Left colon (tissue), 2 donors: ENCODE measurements around the gene DGKD. TPM values are rescaled to one million over a fixed set of nuclear protein-coding genes. Genes with fewer than 3 reads are reported as not detected.
A peak's percentile ranks its signal among the peaks of the same experiment; 100 is the strongest.

Experiments
- ATAC-seq: fragments of 200-7000 bp; cut with Tn5 transposase; one replicate; pipeline ENCODE4 v1.9.1; 2020; ENCODE audit warnings: mild to moderate bottlenecking, moderate library complexity
- DNase-seq, 2 donors: peaks; one replicate each; pipeline ENCODE4 v3.0.0-alpha.2; 2020
- intact Hi-C, 2 donors: fragments of 100-400 bp; cut with DNase I in 1 of 2; cut with micrococcal nuclease in 1 of 2; formaldehyde crosslinking; loops; one replicate each; pipeline versions ENCODE4 v1.11.2 to v1.14.0; 2022; cut with DNase I, micrococcal nuclease
- total RNA-seq, 2 donors: library from RNA; stranded (reverse); fragmentation: NEBNext Ultra II Directional; extraction: Animal tissue kit (Norgen Biotek cat#: 25700); gene quantifications; one replicate each; pipeline ENCODE4 v1.2.1, GENCODE V29; 2021
- donor health status: DM: no; HTN: no; CAD: no.
- donor health status: DM: yes; HTN: yes; CAD: no.

Gene DGKD
- total RNA-seq, 2 donors from 2014 or later = 91.3 to 93.2 TPM

DNA sequence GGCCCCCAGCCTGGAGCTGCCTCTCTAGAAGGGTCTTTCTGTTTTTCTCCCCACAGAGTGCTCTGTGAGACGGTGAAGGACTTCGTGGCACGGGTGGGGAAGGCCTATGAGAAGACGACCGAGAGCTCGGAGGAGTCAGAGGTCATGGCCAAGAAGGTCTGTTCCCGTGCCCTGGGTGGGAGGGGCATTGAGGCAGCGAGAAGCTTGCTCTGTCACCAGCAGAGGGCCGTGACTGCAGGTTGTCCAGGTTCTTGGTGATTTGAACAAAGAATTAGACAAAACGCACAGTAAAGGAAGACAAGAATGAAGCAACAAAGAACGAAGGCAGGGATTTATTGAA lies 93.9 kb downstream of the DGKD start:
- intact Hi-C loops = no loop called here
- no peak for ATAC-seq

GRCh38 chr2:233448575-233448974 lies 94.3 kb downstream of the DGKD start:
- peak in 1 of 2 donors; percentile 17 for DNase-seq
- ATAC-seq = peak; percentile 20
- intact Hi-C loops = no loop called here

More for the DNA sequence above, 93.9 kb downstream of the DGKD start:
- DNase-seq = peak in 1 of 2 donors; percentile 16

DNA sequence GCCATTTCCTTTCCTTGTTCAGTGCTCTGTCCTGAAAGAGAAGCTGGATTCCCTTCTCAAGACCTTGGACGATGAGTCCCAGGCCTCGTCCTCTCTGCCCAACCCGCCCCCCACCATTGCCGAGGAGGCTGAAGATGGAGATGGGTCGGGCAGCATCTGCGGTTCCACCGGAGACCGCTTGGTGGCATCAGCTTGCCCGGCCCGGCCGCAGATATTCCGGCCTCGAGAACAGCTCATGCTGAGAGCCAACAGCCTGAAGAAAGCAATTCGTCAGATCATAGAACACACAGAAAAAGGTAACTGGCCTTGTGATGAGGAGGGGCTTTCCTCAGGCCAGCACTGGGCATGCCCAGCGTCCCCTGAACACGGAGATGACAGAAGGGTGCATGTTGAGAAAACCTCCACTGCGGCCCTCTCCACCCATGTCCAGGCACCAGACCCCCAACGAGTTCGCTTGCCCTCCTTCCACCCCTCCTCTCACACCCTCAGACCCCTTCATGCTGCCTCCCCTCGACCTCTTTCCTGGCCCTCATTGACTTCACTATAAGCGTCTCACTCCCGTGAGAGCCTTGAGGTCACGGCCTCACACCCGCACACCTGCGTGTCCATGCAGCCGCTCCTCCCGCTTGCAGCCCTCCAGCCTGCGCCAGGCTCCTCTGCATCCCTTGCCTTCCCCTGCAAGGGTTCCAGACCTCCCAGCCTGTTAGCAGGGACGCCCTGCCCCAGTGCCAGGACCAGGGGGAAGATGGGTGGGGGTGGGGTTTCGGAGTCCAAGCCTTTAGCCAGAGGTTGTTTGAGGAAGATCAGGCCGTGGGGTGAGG lies 95.0 kb downstream of the DGKD start:
- intact Hi-C loops = no loop called here
- DNase-seq (peak; percentile 26 to 47), ATAC-seq (peak; percentile 60)

DNA sequence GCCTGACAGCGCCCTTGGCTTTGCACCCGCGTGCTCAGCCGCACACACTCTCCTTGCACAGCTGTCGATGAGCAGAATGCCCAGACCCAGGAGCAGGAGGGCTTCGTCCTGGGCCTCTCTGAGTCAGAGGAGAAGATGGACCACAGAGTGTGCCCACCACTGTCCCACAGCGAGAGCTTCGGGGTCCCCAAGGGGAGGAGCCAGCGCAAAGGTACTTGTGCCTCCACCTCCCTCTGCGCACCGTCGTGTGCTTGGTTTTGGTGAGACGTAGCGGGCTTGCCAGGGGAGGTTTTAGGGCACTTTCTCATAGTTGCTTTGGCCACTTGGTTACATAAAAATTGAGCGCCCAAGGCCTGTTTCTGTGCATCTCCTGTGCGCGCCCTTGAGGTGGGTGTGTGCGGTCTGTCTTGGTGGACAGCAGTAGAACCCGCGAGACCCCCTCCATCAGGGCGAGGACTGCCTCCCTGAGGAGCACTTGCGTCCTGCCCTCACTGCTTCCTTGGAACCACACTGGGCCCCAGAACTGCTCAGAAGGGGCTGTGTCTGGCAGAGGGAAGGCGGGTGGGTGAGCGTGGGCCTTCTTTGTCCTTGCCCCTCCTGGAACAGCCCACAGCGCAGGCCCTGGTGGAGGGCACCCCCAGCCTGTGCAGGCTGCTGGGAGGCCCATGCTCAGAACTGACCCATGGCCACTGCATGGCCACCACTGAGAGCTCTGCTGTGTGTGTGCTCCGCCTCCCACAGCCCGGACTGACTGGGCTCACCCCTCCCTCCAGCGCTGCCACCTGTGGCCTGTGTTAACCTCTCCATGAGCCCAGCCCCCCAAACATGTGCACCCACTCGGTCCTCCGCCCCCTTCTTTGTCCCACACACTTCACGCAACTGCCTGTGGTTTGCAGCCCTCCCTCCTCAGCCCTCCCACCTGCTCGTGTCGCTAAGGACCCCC lies 95.9 kb downstream of the DGKD start:
- ATAC-seq (no peak), DNase-seq (peak in 1 of 2 donors; percentile 19)
- intact Hi-C loops = no loop called here

DNA sequence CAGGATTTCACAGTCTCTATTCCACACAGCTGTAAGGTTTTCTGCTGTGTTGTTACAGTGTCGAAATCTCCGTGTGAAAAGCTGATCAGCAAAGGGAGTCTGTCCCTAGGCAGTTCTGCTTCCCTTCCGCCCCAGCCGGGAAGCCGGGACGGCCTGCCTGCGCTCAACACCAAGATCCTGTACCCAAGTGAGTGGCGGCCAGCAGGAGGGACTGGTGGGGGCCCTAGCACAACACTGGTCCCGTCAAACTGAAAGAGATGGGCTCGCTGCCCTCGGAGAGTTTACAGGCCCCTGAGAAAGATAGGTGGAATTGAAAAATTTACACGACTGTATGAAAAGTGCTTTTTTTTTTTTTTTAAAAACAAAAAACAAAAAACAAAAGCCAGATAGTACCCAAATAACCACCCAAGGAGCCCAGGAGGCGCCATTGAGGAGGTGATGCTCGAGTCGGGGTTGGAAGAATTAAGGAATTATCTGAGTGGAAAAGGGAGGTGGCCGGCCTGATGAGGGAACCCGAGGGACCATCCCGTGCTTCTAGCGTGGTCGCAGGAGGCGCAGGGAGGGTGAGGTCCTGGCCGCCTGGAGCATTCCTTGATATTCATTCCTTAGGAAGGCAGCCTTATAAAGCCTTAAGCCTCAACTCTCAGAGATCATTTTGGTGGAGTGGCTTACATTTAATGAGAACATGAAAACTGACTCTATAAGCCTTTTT lies 96.7 kb downstream of the DGKD start:
- ATAC-seq (no peak), DNase-seq (peak in 1 of 2 donors; percentile 12)
- intact Hi-C loops = no loop called here

- ATAC-seq = no peak
- intact Hi-C loops = no loop called here
- DNase-seq = no peak
Measured at GRCh38 chr2:233451950-233452349, 97.7 kb downstream of the DGKD start.

DNA sequence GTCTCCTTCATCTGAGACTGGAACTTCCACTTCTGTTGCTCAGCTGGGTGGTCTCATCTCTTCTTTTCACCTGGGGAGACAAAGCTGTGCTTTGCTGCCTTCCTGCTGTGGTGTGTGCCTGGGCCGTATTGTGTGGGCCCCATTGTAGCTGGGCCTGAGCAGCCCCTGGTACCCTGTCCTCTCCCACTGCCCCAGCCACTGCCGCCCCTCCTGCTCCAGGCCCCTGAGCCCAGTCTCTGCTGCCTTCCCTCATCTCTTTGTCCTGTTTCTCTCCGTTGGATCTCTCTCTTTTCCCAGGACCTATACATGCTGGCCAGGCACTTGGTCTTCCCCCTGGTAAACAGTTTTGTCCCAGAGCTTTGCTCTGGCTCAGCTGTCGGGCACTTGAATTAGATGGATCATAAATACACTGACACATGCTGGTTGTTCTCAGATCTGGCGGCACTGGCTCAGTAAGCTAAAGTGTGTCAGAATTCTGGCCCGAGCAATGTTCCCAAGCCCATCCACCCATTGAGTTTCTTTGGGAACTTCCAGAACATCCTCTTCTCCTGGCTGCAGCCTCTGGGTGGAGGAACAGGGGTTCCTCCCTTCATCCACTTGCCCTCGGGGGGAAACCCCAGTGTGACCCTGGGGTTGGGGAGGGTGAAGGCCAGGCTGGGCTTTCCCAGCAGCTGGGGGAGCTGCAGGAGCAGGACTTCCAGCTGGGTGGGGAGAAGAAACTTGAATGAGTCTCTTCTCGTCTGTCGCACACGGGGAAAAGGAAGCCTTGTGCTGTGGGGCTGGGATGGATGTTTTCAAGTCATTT lies 99.0 kb downstream of the DGKD start:
- DNase-seq = peak in 1 of 2 donors; percentile 22
- ATAC-seq = no peak
- intact Hi-C loops = no loop called here

DNA sequence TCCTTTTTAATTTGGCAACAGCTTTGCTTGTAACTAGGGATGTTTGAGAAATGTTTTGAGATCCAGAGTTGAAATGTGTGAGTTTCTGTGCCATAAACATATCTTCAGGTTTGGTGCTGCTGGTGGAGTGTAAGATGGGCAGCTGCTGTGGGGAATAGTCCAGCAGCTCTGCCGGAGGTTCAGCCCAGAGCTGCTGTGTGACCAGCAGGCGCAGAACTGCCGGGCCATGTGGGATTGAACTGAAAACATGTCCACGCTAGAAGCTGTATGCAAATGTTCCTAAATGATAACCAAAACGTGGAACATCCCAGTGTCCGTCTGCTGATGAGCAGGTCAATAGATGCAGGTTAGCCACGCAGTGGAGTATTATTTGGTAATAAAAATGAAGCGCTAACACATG lies 99.6 kb downstream of the DGKD start:
- ATAC-seq (no peak), DNase-seq (peak in 1 of 2 donors; percentile 10)
- intact Hi-C loops = no loop called here

- DNase-seq = no peak
- no peak for ATAC-seq
- intact Hi-C loops = no loop called here
Measured at GRCh38 chr2:233455006-233455405, 100.7 kb downstream of the DGKD start.

DNA sequence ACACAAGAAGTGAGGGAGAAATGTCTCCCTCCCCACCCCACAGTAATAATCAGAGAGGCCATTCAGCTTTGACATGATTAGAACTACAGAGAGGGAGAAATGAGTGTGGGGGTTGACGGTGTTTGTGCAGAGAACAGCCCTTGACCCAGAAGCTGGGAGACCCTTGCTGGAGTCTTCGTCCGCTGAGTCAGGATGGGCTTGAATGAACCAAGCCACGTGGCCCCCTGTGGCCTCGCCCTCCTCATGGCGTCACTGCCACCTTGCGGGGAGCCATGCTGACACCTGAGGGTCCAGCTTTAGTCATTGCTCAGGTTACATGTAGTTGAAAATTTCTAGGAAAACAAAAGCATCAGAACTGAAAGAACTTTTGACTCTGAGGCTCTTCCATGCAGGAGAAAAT lies 101.2 kb downstream of the DGKD start:
- intact Hi-C loops = no loop called here
- no peak for DNase-seq

GRCh38 chr2:233456111-233456510 lies 101.8 kb downstream of the DGKD start:
- intact Hi-C loops = no loop called here
- ATAC-seq (no peak), DNase-seq (no peak)

More for the DNA sequence above, 101.2 kb downstream of the DGKD start:
- no peak for ATAC-seq

DNA sequence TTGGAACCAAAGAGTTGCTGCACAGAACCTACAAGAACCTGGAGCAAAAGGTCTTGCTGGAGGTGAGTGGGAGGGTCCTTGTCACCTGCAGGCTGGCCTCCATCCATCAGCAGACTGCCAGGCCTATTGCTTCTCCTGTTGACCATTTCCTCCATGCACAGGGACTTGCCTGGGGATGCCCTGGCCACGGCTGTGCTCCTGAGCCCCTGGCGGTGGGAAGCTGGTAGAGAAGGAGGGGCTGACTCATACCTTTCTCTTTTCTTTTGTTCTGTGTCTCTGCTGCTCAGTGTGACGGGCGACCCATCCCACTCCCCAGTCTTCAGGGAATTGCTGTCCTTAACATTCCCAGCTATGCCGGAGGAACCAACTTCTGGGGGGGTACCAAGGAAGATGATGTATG lies 102.6 kb downstream of the DGKD start:
- no peak for ATAC-seq
- intact Hi-C loops = no loop called here

DNA sequence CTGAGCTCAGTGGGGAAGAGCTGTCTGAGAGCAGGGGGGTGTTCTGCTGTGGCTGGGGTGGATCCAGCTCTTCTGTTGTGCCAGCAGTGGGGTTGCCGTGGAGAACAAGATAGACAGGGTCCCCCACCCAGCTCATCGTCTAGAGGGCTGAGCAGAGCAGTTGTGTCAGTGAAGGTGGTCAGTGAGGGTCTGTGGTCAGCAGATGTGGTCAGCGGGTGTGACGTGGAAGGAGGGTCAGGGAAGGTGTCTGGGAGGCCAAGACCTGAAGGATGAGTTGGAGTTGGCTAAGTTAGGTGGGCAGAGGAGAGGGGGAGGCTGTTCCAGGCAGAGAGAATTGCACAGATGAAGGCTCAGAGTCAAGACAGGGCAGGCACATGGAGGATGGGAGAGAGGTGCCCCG lies 103.1 kb downstream of the DGKD start:
- no peak for DNase-seq
- intact Hi-C loops = no loop called here
- ATAC-seq = no peak

More for the DNA sequence above, 102.6 kb downstream of the DGKD start:
- DNase-seq = no peak

DNA sequence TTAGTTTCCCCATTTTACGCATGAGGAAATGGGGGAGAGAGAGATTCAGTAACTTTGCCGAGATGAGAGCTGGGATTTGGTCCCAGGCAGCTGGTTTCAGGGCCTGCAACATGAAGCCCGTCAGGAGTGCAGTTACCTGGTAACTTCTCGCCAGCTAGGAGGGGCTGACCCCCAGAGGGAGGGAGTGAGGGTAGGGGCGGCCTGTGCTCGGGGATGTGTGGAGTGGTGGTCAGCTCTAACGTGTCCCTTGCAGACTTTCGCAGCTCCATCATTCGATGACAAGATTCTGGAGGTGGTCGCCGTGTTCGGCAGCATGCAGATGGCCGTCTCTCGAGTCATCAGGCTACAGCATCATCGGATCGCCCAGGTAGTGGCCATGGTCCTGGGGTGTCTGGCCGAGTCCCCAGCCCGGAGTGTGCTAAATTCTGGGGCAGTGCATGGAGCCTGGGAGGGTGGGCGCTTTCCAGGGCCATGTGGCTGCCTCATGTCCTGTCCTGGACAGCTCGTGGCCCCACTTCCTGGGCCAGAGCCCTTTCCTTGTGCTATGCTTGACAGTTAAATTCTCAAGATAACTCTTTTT lies 103.8 kb downstream of the DGKD start:
- no peak for ATAC-seq
- intact Hi-C loops = no loop called here
- no peak for DNase-seq

DNA sequence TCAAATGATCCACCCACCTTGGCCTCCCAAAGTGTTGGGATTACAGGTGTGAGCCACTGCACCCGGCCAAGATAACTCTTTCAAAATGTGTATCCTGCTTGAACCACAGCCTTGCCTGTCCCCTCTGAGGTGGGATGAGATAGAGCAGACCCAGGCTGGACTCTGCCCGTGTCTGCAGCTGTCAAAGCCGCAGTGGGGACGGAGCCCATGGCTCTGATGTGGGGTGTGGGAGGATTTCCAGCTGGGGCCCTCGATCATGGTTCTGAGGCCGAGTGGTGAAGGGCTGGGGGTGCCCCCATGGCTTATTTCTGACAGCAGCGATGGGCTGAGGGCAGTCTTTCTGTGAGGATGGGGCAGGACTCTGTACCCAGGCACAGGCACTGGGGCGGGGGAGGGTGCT lies 104.5 kb downstream of the DGKD start:
- intact Hi-C loops = no loop called here
- DNase-seq (no peak), ATAC-seq (no peak)

DNA sequence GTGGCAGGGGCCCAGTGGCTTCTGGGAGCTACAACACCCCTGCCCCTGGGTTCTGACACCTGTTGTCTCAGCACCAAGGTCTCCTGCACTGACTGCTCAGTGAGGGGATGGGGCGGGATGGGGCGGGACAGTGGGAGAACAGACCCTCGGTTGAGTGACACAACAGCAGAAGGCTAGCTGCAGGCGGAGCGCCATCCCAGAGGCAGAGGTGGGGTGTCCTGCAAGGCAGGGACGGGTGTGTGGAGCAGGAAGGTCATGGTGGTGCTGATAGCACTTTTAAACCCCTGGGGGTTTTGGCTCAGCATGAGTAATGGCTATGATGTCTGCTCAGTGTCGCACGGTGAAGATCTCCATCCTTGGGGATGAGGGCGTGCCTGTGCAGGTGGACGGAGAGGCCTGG lies 105.1 kb downstream of the DGKD start:
- intact Hi-C loops = no loop called here
- DNase-seq (no peak), ATAC-seq (no peak)

GRCh38 chr2:233460726-233461441 lies 106.6 kb downstream of the DGKD start:
- intact Hi-C loops = no loop called here
- DNase-seq (peak in 1 of 2 donors; percentile 39), ATAC-seq (peak; percentile 81)

GRCh38 chr2:233461481-233461891 lies 107.2 kb downstream of the DGKD start:
- peak; percentile 5 for ATAC-seq
- intact Hi-C loops = no loop called here
- no peak for DNase-seq
